Neutrophil (primary cell): ENCODE measurements around the gene ATP9A.

Source experiments
- H3K27ac ChIP-seq: fragments of 200-600 bp; sonication (generic); 2 replicates; pipeline ENCODE4 v1.5.1; 2016; ENCODE audit warnings: mild to moderate bottlenecking, moderate library complexity
- H3K27me3 ChIP-seq: fragments of 200-600 bp; sonication (generic); 2 replicates; pipeline ENCODE4 v1.6.0; 2016; ENCODE audit warnings: mild to moderate bottlenecking
- H3K36me3 ChIP-seq: fragments of 200-600 bp; sonication (generic); 2 replicates; pipeline ENCODE4 v1.5.1; 2017
- H3K4me1 ChIP-seq, 2 experiments: fragments of 200-600 bp in 1 of 2; sonication (generic) in 1 of 2; 1 replicate in 1 of 2; 2 replicates in 1 of 2; pipeline versions ENCODE4 v1.5.1 to v1.6.1; 2013 to 2016; ENCODE audit warnings: low read depth in 1 of 2, low read length in 1 of 2, mild to moderate bottlenecking in 1 of 2, moderate library complexity in 1 of 2; ENCODE audit not compliant: control insufficient read depth in 1 of 2, insufficient read depth in 1 of 2
- H3K4me3 ChIP-seq, 2 experiments: fragments of 200-600 bp in 1 of 2; sonication (generic) in 1 of 2; 1 replicate in 1 of 2; 2 replicates in 1 of 2; pipeline ENCODE4 v1.5.1; 2013 to 2016; ENCODE audit warnings: low read depth in 1 of 2, low read length in 1 of 2, mild to moderate bottlenecking in 1 of 2, moderate library complexity in 1 of 2
- H3K9me3 ChIP-seq: fragments of 200-600 bp; sonication (generic); 2 replicates; pipeline ENCODE4 v1.5.1; 2016
- CTCF ChIP-seq: fragments of 200-600 bp; sonication (generic); IDR thresholded peaks from 2 replicates; pipeline ENCODE4 v1.5.1; 2016; ENCODE audit warnings: antibody characterized with exemption

Gene ATP9A

GRCh38 chr20:51712501-51713212 lies 55.5 kb downstream of the ATP9A start:
- TF ChIP-seq CTCF: no peak
- Histone ChIP-seq H3K27ac (no peak overlapping the region), H3K36me3 (no peaks in the 10 kb centered on the region)

GRCh38 chr20:51711426-51711825 lies 56.8 kb downstream of the ATP9A start:
- Histone ChIP-seq H3K36me3 (no peaks in the 10 kb centered on the region), H3K27ac (no peak overlapping the region), H3K27me3 (no peaks in the 10 kb centered on the region), H3K4me1 (no peaks in the 10 kb centered on the region), H3K9me3 (no peaks in the 10 kb centered on the region), H3K4me3 (no peak overlapping the region)
- no peak for TF ChIP-seq CTCF

More at GRCh38 chr20:51712501-51713212, 55.5 kb downstream of the ATP9A start:
- H3K9me3 ChIP-seq: no peaks in the 10 kb centered on the region
- H3K27me3 ChIP-seq: no peaks in the 10 kb centered on the region
- no peak overlapping the region for H3K4me3 ChIP-seq
- no peaks in the 10 kb centered on the region for H3K4me1 ChIP-seq

- no peak for TF ChIP-seq CTCF
- H3K27me3 ChIP-seq: no peaks in the 10 kb centered on the region
- H3K4me1 ChIP-seq: no peaks in the 10 kb centered on the region
- no peak overlapping the region for H3K27ac ChIP-seq
- H3K4me3 ChIP-seq: no peak overlapping the region
- no peaks in the 10 kb centered on the region for H3K9me3 ChIP-seq
- no peaks in the 10 kb centered on the region for H3K36me3 ChIP-seq
Observed at GRCh38 chr20:51710361-51710894, 57.8 kb downstream of the ATP9A start.

- Histone ChIP-seq H3K4me3 (no peak overlapping the region), H3K36me3 (no peaks in the 10 kb centered on the region), H3K4me1 (no peaks in the 10 kb centered on the region), H3K9me3 (no peaks in the 10 kb centered on the region), H3K27me3 (no peaks in the 10 kb centered on the region), H3K27ac (no peak overlapping the region)
- no peak for TF ChIP-seq CTCF
Observed at GRCh38 chr20:51705400-51705799, 62.8 kb downstream of the ATP9A start.

GRCh38 chr20:51703400-51704287 lies 64.5 kb downstream of the ATP9A start:
- no peak for TF ChIP-seq CTCF

More at GRCh38 chr20:51703400-51704287, 64.5 kb downstream of the ATP9A start:
- Histone ChIP-seq H3K4me1 (no peaks in the 10 kb centered on the region), H3K27ac (no peak overlapping the region), H3K9me3 (no peaks in the 10 kb centered on the region), H3K27me3 (no peaks in the 10 kb centered on the region), H3K4me3 (no peak overlapping the region), H3K36me3 (no peaks in the 10 kb centered on the region)
